Measurements from ENCODE around the gene ANO1. TPM values are rescaled to one million over a fixed set of nuclear protein-coding genes. Genes with fewer than 3 reads are reported as not detected.

The ANO1 gene
- total RNA-seq, 3 donors from 2014 or later (not counting 1 experiment from before 2014, with no cell fraction given), result not detected

DNA sequence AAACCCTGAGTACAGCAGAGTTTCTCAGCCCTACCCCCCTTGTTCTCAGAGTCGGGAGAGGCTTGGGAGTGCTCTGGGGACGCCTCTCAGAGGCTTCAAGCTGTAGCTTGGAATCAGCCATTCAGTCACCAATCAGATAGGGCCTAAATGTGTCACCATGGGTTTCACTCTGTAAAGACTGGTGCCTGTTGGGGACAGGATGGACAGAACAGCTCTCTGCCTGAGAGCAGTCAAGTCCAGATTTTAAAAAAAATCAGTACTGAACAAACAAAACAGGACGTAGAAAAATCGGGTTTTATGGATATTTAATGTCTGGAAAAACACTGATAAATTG lies 126.3 kb downstream of the ANO1 start:
- no peaks in the 10 kb centered on the region for H3K27me3 Mint-ChIP-seq (ENCODE audit: low read depth in 2 of 2)
- Histone ChIP-seq H3K4me1 (ENCODE audit: control insufficient read depth, insufficient read depth, low read length) (peaks cover 38% of the 10 kb centered on the region), H3K36me3 (ENCODE audit: control insufficient read depth, insufficient read depth, low read length) (peaks cover 29% of the 10 kb centered on the region), H3K9me3 (ENCODE audit: control insufficient read depth, insufficient read depth, low read length) (no peaks in the 10 kb centered on the region), H3K27ac (ENCODE audit: low read length) (peak overlapping the region; percentile 88), H3K27me3 (ENCODE audit: control insufficient read depth, insufficient read depth, low read length) (no peaks in the 10 kb centered on the region), H3K4me3 (ENCODE audit: low read length) (peak overlapping the region; percentile 77)
- peak overlapping the region; percentile 92 to 95 for H3K27ac Mint-ChIP-seq
- peak in 1 of 3 donors; percentile 6 for ATAC-seq
- peak overlapping the region; percentile 96 for H3K4me3 Mint-ChIP-seq
- intact Hi-C loops (cut with micrococcal nuclease), result no loop called here
- no peaks in the 10 kb centered on the region for H3K36me3 Mint-ChIP-seq
- no peak for DNase-seq
- 66% methylated on average over 4 of the region's 4 CpGs for WGBS (ENCODE audit: insufficient coverage)
- H3K9me3 Mint-ChIP-seq, result no peaks in the 10 kb centered on the region
- H3K4me1 Mint-ChIP-seq, result peaks cover 35 to 57% of the 10 kb centered on the region in 2 donors
- TF ChIP-seq, protein P1, sequence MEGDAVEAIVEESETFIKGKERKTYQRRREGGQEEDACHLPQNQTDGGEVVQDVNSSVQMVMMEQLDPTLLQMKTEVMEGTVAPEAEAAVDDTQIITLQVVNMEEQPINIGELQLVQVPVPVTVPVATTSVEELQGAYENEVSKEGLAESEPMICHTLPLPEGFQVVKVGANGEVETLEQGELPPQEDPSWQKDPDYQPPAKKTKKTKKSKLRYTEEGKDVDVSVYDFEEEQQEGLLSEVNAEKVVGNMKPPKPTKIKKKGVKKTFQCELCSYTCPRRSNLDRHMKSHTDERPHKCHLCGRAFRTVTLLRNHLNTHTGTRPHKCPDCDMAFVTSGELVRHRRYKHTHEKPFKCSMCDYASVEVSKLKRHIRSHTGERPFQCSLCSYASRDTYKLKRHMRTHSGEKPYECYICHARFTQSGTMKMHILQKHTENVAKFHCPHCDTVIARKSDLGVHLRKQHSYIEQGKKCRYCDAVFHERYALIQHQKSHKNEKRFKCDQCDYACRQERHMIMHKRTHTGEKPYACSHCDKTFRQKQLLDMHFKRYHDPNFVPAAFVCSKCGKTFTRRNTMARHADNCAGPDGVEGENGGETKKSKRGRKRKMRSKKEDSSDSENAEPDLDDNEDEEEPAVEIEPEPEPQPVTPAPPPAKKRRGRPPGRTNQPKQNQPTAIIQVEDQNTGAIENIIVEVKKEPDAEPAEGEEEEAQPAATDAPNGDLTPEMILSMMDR (IDR thresholded peaks at IDR 0.05), result no peak

DNA sequence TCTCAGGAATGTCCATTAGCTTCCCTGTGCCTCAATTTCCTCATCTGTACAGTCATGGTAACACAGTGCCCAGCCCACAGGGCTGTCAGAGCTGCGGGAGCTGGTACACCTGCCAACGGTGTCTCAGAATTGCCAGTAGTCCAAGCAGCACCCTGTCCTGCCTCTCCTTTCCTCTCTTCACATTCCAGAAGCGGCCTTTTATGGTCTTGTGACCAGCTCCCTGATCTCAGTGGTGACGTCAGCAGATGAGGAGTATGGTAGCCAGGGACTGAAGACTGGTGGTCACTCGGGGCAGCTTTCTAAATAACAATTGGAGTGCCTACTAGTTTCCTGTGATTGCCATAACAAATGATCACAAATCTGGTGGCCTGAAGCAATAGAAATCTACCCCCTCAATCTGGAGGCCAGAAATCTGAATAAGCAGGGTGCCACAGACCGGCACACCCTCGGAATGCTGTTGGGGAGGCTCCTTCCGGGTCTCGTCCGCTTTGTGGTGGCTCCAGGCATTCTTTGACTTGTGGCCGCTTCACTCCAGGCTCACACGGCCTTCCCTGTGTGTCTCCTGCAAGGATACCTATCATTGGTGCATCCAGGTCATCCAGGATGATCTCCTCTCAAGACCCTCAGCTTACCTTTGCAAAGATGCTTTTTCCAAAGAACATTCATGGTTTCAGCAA lies 127.1 kb downstream of the ANO1 start:
- peak overlapping the region; percentile 96 for H3K4me3 Mint-ChIP-seq
- no peaks in the 10 kb centered on the region for H3K9me3 ChIP-seq (ENCODE audit: control insufficient read depth, insufficient read depth, low read length)
- no peaks in the 10 kb centered on the region for H3K9me3 Mint-ChIP-seq
- 92% methylated on average over 12 of the region's 12 CpGs for WGBS (ENCODE audit: insufficient coverage)
- ATAC-seq, result no peak
- H3K36me3 Mint-ChIP-seq, result no peaks in the 10 kb centered on the region
- DNase-seq, result no peak
- no peaks in the 10 kb centered on the region for H3K27me3 Mint-ChIP-seq (ENCODE audit: low read depth in 2 of 2)
- H3K4me3 ChIP-seq (ENCODE audit: low read length), result no peak overlapping the region
- no peaks in the 10 kb centered on the region for H3K27me3 ChIP-seq (ENCODE audit: control insufficient read depth, insufficient read depth, low read length)
- peaks cover 32% of the 10 kb centered on the region for H3K36me3 ChIP-seq (ENCODE audit: control insufficient read depth, insufficient read depth, low read length)
- peaks cover 38% of the 10 kb centered on the region for H3K4me1 ChIP-seq (ENCODE audit: control insufficient read depth, insufficient read depth, low read length)
- no peak overlapping the region for H3K27ac ChIP-seq (ENCODE audit: low read length)
- TF ChIP-seq, protein P1 (IDR thresholded peaks at IDR 0.05), result no peak
- peak overlapping the region; percentile 92 to 95 for H3K27ac Mint-ChIP-seq
- H3K4me1 Mint-ChIP-seq, result peaks cover 35 to 63% of the 10 kb centered on the region in 2 donors
- intact Hi-C loops (cut with micrococcal nuclease), result no loop called here

DNA sequence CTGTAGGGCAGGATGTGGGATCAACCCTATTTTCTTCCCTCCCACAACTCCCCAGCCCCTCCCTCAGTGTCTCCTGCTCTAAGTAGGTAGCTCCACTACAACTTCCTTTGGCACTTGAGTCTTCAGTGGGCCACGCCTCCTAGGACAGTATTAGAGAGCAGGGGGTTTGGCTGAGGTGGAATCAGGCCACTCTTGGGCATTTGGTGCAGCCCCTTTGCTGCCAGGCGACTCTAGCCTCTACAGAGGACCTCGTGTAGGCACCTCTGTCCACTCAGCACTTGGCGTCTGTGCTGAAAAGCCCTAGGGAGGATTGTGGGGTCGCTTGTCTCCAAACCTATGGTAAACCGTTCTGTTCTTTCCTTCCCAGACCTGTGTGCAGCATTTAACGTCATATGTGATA lies 127.6 kb downstream of the ANO1 start:
- Mint-ChIP-seq H3K36me3 (no peaks in the 10 kb centered on the region), H3K27ac (peak overlapping the region; percentile 92 to 95), H3K4me3 (peak overlapping the region; percentile 96), H3K27me3 (ENCODE audit: low read depth in 2 of 2) (no peaks in the 10 kb centered on the region), H3K9me3 (no peaks in the 10 kb centered on the region), H3K4me1 (peaks cover 35 to 65% of the 10 kb centered on the region in 2 donors)
- intact Hi-C loops (cut with micrococcal nuclease), result no loop called here
- H3K27me3 ChIP-seq (ENCODE audit: control insufficient read depth, insufficient read depth, low read length), result no peaks in the 10 kb centered on the region
- no peak for ATAC-seq
- 88% methylated on average over 7 of the region's 7 CpGs for WGBS (ENCODE audit: insufficient coverage)
- DNase-seq, result peak in 1 of 2 donors; percentile 23
- H3K4me1 ChIP-seq (ENCODE audit: control insufficient read depth, insufficient read depth, low read length), result peaks cover 38% of the 10 kb centered on the region
- H3K27ac ChIP-seq (ENCODE audit: low read length), result no peak overlapping the region
- no peaks in the 10 kb centered on the region for H3K9me3 ChIP-seq (ENCODE audit: control insufficient read depth, insufficient read depth, low read length)
- TF ChIP-seq, protein P1 (IDR thresholded peaks at IDR 0.05), result no peak
- H3K4me3 ChIP-seq (ENCODE audit: low read length), result no peak overlapping the region
- peaks cover 35% of the 10 kb centered on the region for H3K36me3 ChIP-seq (ENCODE audit: control insufficient read depth, insufficient read depth, low read length)
